Measurements from ENCODE around the gene PPP1R37.

The PPP1R37 gene

GRCh38 chr19:45175515-45176345, 82.8 kb downstream of the PPP1R37 start:
- Histone ChIP-seq H3K27ac (ENCODE audit: extremely low read depth, low read depth, low read length) (no peak overlapping the region), H3K36me3 (ENCODE audit: control insufficient read depth in 2 of 2, insufficient read depth in 1 of 2, low read length in 2 of 2) (peaks cover 0 to 2% of the 10 kb centered on the region in 2 experiments; a peak in 1 of 3 replicates), H3K4me1 (ENCODE audit: control insufficient read depth, insufficient read depth, low read length) (peaks cover 8% of the 10 kb centered on the region), H3K9me3 (ENCODE audit: control insufficient read depth, insufficient read depth, low read depth, low read length) (no peaks in the 10 kb centered on the region), H3K4me3 (ENCODE audit: low read depth, low read length) (no peak overlapping the region)
- ChIA-PET CTCF (no interaction called here), POLR2A (interaction anchor here (0.6 kb wide), 1 partner anchor 1693 kb away, joined by 5 read pairs; no protein-coding TSS in a partner anchor)
- TF ChIP-seq ZNF571 (tag by site-specific recombination; IDR thresholded peaks at IDR 0.05): no peak
- no peak for TF ChIP-seq ZNF202 (tag by site-specific recombination; IDR thresholded peaks at IDR 0.05; ENCODE audit: borderline replicate concordance)
- TF ChIP-seq, protein P1, sequence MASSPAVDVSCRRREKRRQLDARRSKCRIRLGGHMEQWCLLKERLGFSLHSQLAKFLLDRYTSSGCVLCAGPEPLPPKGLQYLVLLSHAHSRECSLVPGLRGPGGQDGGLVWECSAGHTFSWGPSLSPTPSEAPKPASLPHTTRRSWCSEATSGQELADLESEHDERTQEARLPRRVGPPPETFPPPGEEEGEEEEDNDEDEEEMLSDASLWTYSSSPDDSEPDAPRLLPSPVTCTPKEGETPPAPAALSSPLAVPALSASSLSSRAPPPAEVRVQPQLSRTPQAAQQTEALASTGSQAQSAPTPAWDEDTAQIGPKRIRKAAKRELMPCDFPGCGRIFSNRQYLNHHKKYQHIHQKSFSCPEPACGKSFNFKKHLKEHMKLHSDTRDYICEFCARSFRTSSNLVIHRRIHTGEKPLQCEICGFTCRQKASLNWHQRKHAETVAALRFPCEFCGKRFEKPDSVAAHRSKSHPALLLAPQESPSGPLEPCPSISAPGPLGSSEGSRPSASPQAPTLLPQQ (tag by site-specific recombination; IDR thresholded peaks at IDR 0.05): no peak
- TF ChIP-seq ZNF423 (tag by site-specific recombination; IDR thresholded peaks at IDR 0.05): no peak
- TF ChIP-seq MYNN (tag by site-specific recombination; IDR thresholded peaks at IDR 0.05; ENCODE audit: borderline replicate concordance): no peak
- TF ChIP-seq ZNF223 (tag by site-specific recombination; IDR thresholded peaks at IDR 0.05): no peak
- TF ChIP-seq, protein P2, sequence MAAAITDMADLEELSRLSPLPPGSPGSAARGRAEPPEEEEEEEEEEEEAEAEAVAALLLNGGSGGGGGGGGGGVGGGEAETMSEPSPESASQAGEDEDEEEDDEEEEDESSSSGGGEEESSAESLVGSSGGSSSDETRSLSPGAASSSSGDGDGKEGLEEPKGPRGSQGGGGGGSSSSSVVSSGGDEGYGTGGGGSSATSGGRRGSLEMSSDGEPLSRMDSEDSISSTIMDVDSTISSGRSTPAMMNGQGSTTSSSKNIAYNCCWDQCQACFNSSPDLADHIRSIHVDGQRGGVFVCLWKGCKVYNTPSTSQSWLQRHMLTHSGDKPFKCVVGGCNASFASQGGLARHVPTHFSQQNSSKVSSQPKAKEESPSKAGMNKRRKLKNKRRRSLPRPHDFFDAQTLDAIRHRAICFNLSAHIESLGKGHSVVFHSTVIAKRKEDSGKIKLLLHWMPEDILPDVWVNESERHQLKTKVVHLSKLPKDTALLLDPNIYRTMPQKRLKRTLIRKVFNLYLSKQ (tag by site-specific recombination; IDR thresholded peaks at IDR 0.05; ENCODE audit: borderline replicate concordance): no peak
- no peak for TF ChIP-seq SCRT1 (tag by site-specific recombination; IDR thresholded peaks at IDR 0.05; ENCODE audit: borderline replicate concordance)
- no peak for TF ChIP-seq ZNF404 (tag by site-specific recombination; IDR thresholded peaks at IDR 0.05)

GRCh38 chr19:45177817-45178261, 84.9 kb downstream of the PPP1R37 start, which contains the start of gene TRAPPC6A:
TSS of gene TRAPPC6A (minus strand) at chr19:45178237. CDS start at chr19:45178218, 19 bp downstream.
- peak within 1 kb of the TSS; percentile 83 for H3K4me3 ChIP-seq (ENCODE audit: low read depth, low read length)
- H3K27ac ChIP-seq (ENCODE audit: extremely low read depth, low read depth, low read length): peak within 1 kb of the TSS; percentile 85
- no peaks in the 10 kb centered on the region for H3K9me3 ChIP-seq (ENCODE audit: control insufficient read depth, insufficient read depth, low read depth, low read length)
- H3K36me3 ChIP-seq (ENCODE audit: control insufficient read depth in 2 of 2, insufficient read depth in 1 of 2, low read length in 2 of 2): peaks cover 8 to 9% of the 10 kb centered on the region in 2 experiments
- POLR2A ChIA-PET: interaction anchor here (0.5 to 4.2 kb wide), 19 partner anchors 9 to 1088 kb away, joined by 3 to 54 read pairs (median 5); partner anchors contain the start of genes CLASRP, CLPTM1, ERCC2 and GEMIN7
- H3K4me1 ChIP-seq (ENCODE audit: control insufficient read depth, insufficient read depth, low read length): peaks cover 8% of the 10 kb centered on the region
- CTCF ChIA-PET: interaction anchor here (0.6 to 2.8 kb wide), 10 partner anchors 10 to 277 kb away, joined by 3 to 16 read pairs (median 4); no protein-coding TSS in a partner anchor
- TF ChIP-seq SP3 (tag by site-specific recombination; IDR thresholded peaks at IDR 0.05) (no peak), ZIC2 (tag by site-specific recombination; IDR thresholded peaks at IDR 0.05) (no peak), ZNF518A (tag by site-specific recombination; conservative IDR thresholded peaks at IDR 0.05; ENCODE audit: low read depth) (no peak), ZSCAN16 (tag by site-specific recombination; IDR thresholded peaks at IDR 0.05) (no peak), ZXDB (tag by site-specific recombination; IDR thresholded peaks at IDR 0.05) (peak; percentile 59), MEIS1 (CRISPR knock-in tag; IDR thresholded peaks at IDR 0.05; ENCODE audit: borderline replicate concordance) (no peak), ZBTB10 (tag by site-specific recombination; IDR thresholded peaks at IDR 0.05) (no peak), ZNF433 (tag by site-specific recombination; IDR thresholded peaks at IDR 0.05; ENCODE audit: low read depth) (no peak), ZNF19 (tag by site-specific recombination; IDR thresholded peaks at IDR 0.05; ENCODE audit: low read depth) (no peak)
- TF ChIP-seq, protein P3, sequence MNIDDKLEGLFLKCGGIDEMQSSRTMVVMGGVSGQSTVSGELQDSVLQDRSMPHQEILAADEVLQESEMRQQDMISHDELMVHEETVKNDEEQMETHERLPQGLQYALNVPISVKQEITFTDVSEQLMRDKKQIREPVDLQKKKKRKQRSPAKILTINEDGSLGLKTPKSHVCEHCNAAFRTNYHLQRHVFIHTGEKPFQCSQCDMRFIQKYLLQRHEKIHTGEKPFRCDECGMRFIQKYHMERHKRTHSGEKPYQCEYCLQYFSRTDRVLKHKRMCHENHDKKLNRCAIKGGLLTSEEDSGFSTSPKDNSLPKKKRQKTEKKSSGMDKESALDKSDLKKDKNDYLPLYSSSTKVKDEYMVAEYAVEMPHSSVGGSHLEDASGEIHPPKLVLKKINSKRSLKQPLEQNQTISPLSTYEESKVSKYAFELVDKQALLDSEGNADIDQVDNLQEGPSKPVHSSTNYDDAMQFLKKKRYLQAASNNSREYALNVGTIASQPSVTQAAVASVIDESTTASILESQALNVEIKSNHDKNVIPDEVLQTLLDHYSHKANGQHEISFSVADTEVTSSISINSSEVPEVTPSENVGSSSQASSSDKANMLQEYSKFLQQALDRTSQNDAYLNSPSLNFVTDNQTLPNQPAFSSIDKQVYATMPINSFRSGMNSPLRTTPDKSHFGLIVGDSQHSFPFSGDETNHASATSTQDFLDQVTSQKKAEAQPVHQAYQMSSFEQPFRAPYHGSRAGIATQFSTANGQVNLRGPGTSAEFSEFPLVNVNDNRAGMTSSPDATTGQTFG (tag by site-specific recombination; IDR thresholded peaks at IDR 0.05; ENCODE audit: borderline replicate concordance): no peak

Measured in HEK293 (cell line).